ENCODE data around the gene TARM1.
A peak's percentile ranks its signal among the peaks of the same experiment; 100 is the strongest.
"Not testable (repeated sequence)": the region's sequence is repeated elsewhere in the genome, so short reads cannot be mapped to it uniquely, and the experiment has no call there.

TARM1 gene

DNA sequence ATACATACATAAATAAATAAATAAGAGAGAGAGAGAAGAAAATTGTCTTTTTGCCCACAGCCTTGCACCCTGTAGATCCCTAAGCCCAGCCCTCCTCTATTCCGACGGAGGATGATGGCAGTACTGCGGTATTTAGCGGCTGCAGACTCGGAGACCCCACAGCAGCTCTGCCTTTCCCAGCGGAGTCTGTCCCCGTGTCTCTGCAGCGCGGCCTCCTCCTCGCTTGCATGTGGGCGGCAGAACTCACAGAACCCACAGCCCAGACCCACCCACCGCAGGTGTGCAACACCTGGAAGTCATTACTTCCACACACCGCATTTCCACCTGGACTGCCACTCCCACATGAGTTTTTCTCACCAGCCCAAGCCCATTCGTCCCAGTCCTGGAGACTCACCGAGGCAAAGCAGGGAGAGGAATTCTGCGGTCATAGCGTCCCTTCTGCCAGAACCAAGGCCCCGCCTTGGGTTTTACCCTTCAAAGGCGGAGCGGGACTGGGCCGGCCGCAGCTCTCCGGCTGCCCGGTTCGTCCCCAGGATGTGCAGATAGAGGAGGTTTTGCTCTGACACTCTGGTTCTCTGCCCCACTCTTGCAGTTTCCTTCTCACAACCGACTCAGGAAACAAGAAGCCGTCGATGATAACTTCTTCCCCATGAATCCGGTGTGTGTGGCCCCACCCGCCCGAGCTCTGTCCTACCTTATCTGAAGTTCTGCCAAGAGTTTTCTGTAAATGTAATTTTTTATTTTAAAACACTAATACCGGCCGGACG lies 17.6 kb downstream of the TARM1 start, which contains the start of gene VSTM1:
VSTM1 (minus strand) TSS at position 548 of the 767 bp plus-strand sequence; CDS start at position 428, 120 bp downstream.
- Histone ChIP-seq H3K4me3 (ENCODE audit: low read length) (no peak within 1 kb of the TSS), H3K4me1 (ENCODE audit: control insufficient read depth, insufficient read depth, low read length) (no peaks in the 10 kb centered on the region), H3K9ac (ENCODE audit: low read length) (no peak within 1 kb of the TSS), H3K36me3 (ENCODE audit: control insufficient read depth, insufficient read depth, low read length, severe bottlenecking) (no peaks in the 10 kb centered on the region), H3K27me3 (replicated peaks; ENCODE audit: control insufficient read depth, insufficient read depth, low read length) (no peaks in the 10 kb centered on the region), H3K9me3 (ENCODE audit: control insufficient read depth, low read length) (no peaks in the 10 kb centered on the region)
- DNase-seq (ENCODE audit: low read depth), result no peak

DNA sequence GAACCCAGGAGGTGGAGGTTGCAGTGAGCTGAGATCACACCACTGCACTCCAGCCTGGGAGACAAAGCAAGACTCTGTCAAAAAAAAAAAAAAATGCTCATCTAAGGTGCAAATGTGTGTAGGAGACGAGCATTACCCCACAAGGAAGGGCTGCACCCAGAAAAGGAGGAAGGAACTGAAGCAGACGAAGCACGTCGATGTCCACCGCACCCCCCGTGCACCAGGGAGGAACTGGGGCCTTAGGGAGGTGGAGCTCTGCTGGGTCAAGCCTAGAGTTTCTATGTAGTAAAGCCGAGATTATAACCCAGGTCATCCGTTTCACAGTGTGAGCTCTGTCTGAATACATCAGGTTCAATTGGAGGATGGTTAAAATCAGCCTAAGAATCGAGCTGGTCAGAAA lies 18.5 kb downstream of the TARM1 start:
- no peaks in the 10 kb centered on the region for H3K36me3 ChIP-seq (ENCODE audit: control insufficient read depth, insufficient read depth, low read length, severe bottlenecking)
- H3K9me3 ChIP-seq (ENCODE audit: control insufficient read depth, low read length), result no peaks in the 10 kb centered on the region
- H3K4me3 ChIP-seq (ENCODE audit: low read length), result no peak overlapping the region
- DNase-seq (ENCODE audit: low read depth), result no peak
- H3K4me1 ChIP-seq (ENCODE audit: control insufficient read depth, insufficient read depth, low read length), result no peaks in the 10 kb centered on the region
- H3K9ac ChIP-seq (ENCODE audit: low read length), result no peak overlapping the region
- peaks cover 3% of the 10 kb centered on the region for H3K27me3 ChIP-seq (replicated peaks; ENCODE audit: control insufficient read depth, insufficient read depth, low read length)

- H3K4me3 ChIP-seq (ENCODE audit: low read length), result no peak overlapping the region
- H3K9ac ChIP-seq (ENCODE audit: low read length), result no peak overlapping the region
- peaks cover 12% of the 10 kb centered on the region for H3K9me3 ChIP-seq (ENCODE audit: control insufficient read depth, low read length)
- no peaks in the 10 kb centered on the region for H3K4me1 ChIP-seq (ENCODE audit: control insufficient read depth, insufficient read depth, low read length)
- no peak for DNase-seq (ENCODE audit: low read depth)
- H3K36me3 ChIP-seq (ENCODE audit: control insufficient read depth, insufficient read depth, low read length, severe bottlenecking), result no peaks in the 10 kb centered on the region
- peaks cover 26% of the 10 kb centered on the region for H3K27me3 ChIP-seq (replicated peaks; ENCODE audit: control insufficient read depth, insufficient read depth, low read length)
Measured at GRCh38 chr19:54047616-54048015, 33.5 kb downstream of the TARM1 start.

DNA sequence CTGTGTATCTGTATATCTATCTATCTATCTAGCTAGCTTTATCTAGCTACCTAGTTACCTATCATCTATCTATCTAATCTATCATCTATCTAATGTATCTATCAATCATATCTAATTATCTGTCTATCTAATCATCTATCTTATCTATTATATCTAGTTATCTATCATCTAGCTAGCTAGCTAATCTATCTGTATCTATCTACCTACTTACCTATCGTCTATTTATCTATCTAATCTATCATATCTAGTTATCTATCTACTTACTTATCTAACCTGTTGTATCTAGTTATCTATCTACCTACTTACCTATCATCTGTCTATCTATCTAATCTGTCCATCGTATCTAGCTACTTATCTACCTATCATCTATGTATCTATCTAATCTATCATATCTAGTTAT lies 35.4 kb downstream of the TARM1 start:
- no peaks in the 10 kb centered on the region for H3K4me1 ChIP-seq (ENCODE audit: control insufficient read depth, insufficient read depth, low read length)
- H3K27me3 ChIP-seq (replicated peaks; ENCODE audit: control insufficient read depth, insufficient read depth, low read length), result peaks cover 31% of the 10 kb centered on the region
- H3K4me3 ChIP-seq (ENCODE audit: low read length), result no peak overlapping the region
- no peak for DNase-seq (ENCODE audit: low read depth)
- H3K9ac ChIP-seq (ENCODE audit: low read length), result no peak overlapping the region
- no peaks in the 10 kb centered on the region for H3K36me3 ChIP-seq (ENCODE audit: control insufficient read depth, insufficient read depth, low read length, severe bottlenecking)
- peaks cover 12% of the 10 kb centered on the region for H3K9me3 ChIP-seq (ENCODE audit: control insufficient read depth, low read length)

- peaks cover 27% of the 10 kb centered on the region for H3K27me3 ChIP-seq (replicated peaks; ENCODE audit: control insufficient read depth, insufficient read depth, low read length)
- peaks cover 4% of the 10 kb centered on the region for H3K9me3 ChIP-seq (ENCODE audit: control insufficient read depth, low read length)
- H3K36me3 ChIP-seq (ENCODE audit: control insufficient read depth, insufficient read depth, low read length, severe bottlenecking), result no peaks in the 10 kb centered on the region
- H3K4me1 ChIP-seq (ENCODE audit: control insufficient read depth, insufficient read depth, low read length), result no peaks in the 10 kb centered on the region
- DNase-seq (ENCODE audit: low read depth), result no peak
- no peak overlapping the region for H3K4me3 ChIP-seq (ENCODE audit: low read length)
- no peak overlapping the region for H3K9ac ChIP-seq (ENCODE audit: low read length)
Measured at GRCh38 chr19:54042989-54043388, 38.2 kb downstream of the TARM1 start.

DNA sequence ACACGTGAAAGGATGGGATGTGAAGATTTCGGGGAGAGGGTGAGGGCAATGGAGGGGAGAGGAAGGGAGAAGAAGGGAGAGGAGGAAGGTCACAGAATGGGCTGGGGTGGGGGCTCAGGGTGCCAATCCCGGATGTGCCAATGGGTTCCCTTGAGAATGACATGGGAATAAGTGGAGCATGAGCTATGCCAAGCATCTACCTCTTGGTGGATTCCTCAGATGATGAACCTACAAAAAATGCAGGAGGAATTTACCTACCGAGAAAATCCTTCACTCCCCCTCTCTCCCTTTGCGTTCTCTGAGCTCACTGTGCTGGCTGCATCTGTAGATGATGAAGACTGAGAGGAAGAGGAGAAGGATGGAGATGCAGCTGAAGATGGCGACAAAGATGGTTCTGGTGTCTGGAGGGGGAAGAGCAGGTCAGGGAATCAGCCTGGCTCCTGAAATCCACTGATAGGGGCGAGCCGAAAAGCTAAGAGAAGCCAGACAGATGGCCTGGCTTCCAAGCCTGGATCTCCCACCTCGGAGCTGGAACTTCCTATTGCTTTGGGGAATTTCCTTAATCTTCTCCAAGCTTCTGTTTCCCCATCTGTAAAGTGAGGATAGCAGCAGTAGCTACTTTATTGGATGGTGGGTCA lies 39.1 kb downstream of the TARM1 start:
- H3K9me3 ChIP-seq (ENCODE audit: control insufficient read depth, low read length), result peaks cover 4% of the 10 kb centered on the region
- no peaks in the 10 kb centered on the region for H3K4me1 ChIP-seq (ENCODE audit: control insufficient read depth, insufficient read depth, low read length)
- no peak overlapping the region for H3K9ac ChIP-seq (ENCODE audit: low read length)
- peaks cover 27% of the 10 kb centered on the region for H3K27me3 ChIP-seq (replicated peaks; ENCODE audit: control insufficient read depth, insufficient read depth, low read length)
- H3K4me3 ChIP-seq (ENCODE audit: low read length), result no peak overlapping the region
- DNase-seq (ENCODE audit: low read depth), result no peak
- no peaks in the 10 kb centered on the region for H3K36me3 ChIP-seq (ENCODE audit: control insufficient read depth, insufficient read depth, low read length, severe bottlenecking)

- Histone ChIP-seq H3K9me3 (ENCODE audit: control insufficient read depth, low read length) (no peaks in the 10 kb centered on the region), H3K9ac (ENCODE audit: low read length) (no peak overlapping the region), H3K27me3 (replicated peaks; ENCODE audit: control insufficient read depth, insufficient read depth, low read length) (peaks cover 10% of the 10 kb centered on the region), H3K4me3 (ENCODE audit: low read length) (no peak overlapping the region), H3K4me1 (ENCODE audit: control insufficient read depth, insufficient read depth, low read length) (peaks cover 6% of the 10 kb centered on the region), H3K36me3 (ENCODE audit: control insufficient read depth, insufficient read depth, low read length, severe bottlenecking) (no peaks in the 10 kb centered on the region)
- DNase-seq (ENCODE audit: low read depth), result no peak
Measured at GRCh38 chr19:54040003-54040402, 41.2 kb downstream of the TARM1 start.

- not testable (repeated sequence) for H3K9me3 ChIP-seq (ENCODE audit: control insufficient read depth, low read length); H3K4me3 ChIP-seq (ENCODE audit: low read length); DNase-seq (ENCODE audit: low read depth); H3K27me3 ChIP-seq (replicated peaks; ENCODE audit: control insufficient read depth, insufficient read depth, low read length); H3K36me3 ChIP-seq (ENCODE audit: control insufficient read depth, insufficient read depth, low read length, severe bottlenecking); H3K4me1 ChIP-seq (ENCODE audit: control insufficient read depth, insufficient read depth, low read length); H3K9ac ChIP-seq (ENCODE audit: low read length)
Measured at GRCh38 chr19:54036542-54036941, 44.6 kb downstream of the TARM1 start.

GRCh38 chr19:54035215-54036178 lies 45.7 kb downstream of the TARM1 start:
- H3K9ac ChIP-seq (ENCODE audit: low read length), result peak overlapping the region; percentile 4
- peak; percentile 90 for DNase-seq (ENCODE audit: low read depth)
- H3K4me3 ChIP-seq (ENCODE audit: low read length), result no peak overlapping the region
- H3K36me3 ChIP-seq (ENCODE audit: control insufficient read depth, insufficient read depth, low read length, severe bottlenecking), result no peaks in the 10 kb centered on the region
- no peaks in the 10 kb centered on the region for H3K9me3 ChIP-seq (ENCODE audit: control insufficient read depth, low read length)
- no peaks in the 10 kb centered on the region for H3K27me3 ChIP-seq (replicated peaks; ENCODE audit: control insufficient read depth, insufficient read depth, low read length)
- peaks cover 6% of the 10 kb centered on the region for H3K4me1 ChIP-seq (ENCODE audit: control insufficient read depth, insufficient read depth, low read length)

DNA sequence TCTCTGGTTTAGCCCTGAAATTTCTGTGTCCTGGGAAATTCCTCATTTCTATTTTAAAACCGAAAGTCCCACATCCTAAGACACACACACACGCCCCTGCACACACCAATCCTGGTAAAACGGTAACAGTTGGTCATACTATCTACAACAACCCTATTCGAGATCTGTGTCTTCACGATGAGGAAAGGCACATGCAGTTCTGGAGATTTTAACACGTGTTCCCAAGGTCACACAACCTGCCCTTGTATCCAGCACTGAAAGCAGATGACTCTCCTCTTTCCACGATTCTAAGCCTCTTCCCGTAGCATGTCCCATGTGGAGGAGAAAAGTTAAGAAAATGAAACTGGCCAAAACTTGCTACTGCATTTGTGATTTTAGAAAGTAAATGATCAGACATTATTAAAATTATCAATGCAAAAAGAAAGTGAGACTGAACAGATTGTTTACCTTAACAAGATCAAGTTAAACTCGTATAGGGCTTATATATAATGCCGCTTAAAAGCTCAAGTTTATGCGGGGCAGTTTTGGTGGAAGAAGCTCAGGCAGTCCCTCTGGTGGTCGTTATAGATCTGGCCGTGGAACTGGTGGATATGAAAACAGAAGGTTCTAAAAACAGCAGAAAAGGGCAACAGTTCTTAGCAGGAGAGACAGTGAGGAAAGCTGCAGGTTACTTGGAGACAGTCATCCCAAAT lies 50.1 kb downstream of the TARM1 start:
- Histone ChIP-seq H3K9me3 (ENCODE audit: control insufficient read depth, low read length) (no peaks in the 10 kb centered on the region), H3K27me3 (replicated peaks; ENCODE audit: control insufficient read depth, insufficient read depth, low read length) (no peaks in the 10 kb centered on the region), H3K36me3 (ENCODE audit: control insufficient read depth, insufficient read depth, low read length, severe bottlenecking) (no peaks in the 10 kb centered on the region), H3K4me3 (ENCODE audit: low read length) (peak overlapping the region; percentile 74), H3K9ac (ENCODE audit: low read length) (peak overlapping the region; percentile 62), H3K4me1 (ENCODE audit: control insufficient read depth, insufficient read depth, low read length) (peaks cover 6% of the 10 kb centered on the region)
- peak; percentile 48 for DNase-seq (ENCODE audit: low read depth)

Data from adipocyte (in vitro differentiated cells).